ENCODE results near the gene GNA14.

Gene GNA14

DNA sequence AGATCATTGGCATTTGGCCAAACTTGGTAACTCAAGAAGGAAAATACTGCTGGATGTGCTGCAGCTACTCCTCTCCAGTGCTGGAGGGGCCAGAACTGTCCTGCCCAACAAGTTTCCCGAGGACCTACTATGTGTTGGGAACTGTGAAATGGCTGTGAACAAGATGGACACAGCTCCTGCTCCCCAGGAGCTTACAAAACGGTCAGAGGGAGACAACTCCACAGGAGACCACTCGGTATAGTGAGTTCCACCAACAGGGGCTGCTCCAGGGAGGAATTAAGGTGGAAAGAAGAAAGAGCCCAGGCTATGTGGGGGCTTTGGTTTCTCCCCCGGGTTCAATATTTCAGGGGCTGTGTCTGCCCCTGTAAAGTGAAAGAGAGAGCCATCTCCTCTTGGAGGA, 78.8 kb downstream of the GNA14 start:
- TF ChIP-seq, protein P1, sequence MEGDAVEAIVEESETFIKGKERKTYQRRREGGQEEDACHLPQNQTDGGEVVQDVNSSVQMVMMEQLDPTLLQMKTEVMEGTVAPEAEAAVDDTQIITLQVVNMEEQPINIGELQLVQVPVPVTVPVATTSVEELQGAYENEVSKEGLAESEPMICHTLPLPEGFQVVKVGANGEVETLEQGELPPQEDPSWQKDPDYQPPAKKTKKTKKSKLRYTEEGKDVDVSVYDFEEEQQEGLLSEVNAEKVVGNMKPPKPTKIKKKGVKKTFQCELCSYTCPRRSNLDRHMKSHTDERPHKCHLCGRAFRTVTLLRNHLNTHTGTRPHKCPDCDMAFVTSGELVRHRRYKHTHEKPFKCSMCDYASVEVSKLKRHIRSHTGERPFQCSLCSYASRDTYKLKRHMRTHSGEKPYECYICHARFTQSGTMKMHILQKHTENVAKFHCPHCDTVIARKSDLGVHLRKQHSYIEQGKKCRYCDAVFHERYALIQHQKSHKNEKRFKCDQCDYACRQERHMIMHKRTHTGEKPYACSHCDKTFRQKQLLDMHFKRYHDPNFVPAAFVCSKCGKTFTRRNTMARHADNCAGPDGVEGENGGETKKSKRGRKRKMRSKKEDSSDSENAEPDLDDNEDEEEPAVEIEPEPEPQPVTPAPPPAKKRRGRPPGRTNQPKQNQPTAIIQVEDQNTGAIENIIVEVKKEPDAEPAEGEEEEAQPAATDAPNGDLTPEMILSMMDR (IDR thresholded peaks at IDR 0.05; ENCODE audit: low read depth, low read length): no peak
- no peak for DNase-seq (ENCODE audit: extremely low read depth, low read depth)

DNA sequence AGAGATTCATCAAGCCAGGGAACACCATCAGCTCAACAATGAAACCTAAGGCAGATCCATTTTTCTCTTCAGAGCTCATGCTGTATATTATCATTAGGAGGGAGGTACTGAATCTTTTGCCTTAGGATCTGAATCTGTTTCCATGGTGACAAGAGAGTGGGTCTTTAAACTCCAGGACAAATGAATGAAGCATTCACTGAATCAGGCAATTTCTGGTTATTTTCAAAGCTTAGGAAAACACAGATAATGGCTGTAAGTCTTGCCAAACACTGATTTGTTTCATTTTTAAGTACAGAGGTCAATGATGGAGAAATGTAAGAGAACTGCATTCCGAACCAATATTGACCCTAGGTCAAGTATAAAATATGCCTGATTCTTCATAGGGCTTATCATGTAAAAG, 84.9 kb downstream of the GNA14 start:
- no peak for DNase-seq (ENCODE audit: extremely low read depth, low read depth)
- TF ChIP-seq, protein P1 (IDR thresholded peaks at IDR 0.05; ENCODE audit: low read depth, low read length): no peak

DNA sequence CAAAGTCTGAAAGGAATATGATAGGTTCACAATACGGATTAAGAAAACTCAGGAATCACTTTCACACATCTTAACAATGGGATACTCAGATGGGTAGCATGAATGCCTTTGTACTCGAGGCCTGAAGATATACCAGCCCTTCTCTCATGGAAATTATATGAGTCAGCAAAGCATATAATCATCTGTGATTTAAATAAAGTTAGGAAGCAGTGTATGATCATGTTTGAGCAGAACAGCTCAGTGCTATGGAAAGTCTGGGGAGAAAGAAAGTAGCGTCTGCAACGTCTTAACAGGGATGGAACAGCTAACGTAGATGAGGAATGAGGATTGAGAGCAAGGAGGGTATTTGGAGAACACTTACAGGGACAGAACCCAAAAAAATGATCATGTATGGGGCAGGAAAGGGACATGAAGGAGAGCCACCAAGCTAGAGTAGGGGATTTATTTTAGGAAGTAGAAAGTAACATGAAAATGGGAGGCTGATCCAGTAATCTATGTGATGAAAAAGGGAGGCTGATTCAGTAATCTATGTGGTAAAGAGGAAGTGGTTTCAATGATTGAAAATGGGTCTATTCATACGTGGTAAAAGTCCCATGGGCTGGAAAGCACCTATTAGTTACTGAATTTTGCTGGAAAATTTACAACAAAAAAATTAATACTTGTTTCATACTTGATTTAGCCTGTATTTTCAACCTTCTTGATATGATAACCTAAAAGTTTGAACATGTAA, 85.9 kb downstream of the GNA14 start:
- no peak for DNase-seq (ENCODE audit: extremely low read depth, low read depth)
- TF ChIP-seq, protein P1 (IDR thresholded peaks at IDR 0.05; ENCODE audit: low read depth, low read length): no peak

DNA sequence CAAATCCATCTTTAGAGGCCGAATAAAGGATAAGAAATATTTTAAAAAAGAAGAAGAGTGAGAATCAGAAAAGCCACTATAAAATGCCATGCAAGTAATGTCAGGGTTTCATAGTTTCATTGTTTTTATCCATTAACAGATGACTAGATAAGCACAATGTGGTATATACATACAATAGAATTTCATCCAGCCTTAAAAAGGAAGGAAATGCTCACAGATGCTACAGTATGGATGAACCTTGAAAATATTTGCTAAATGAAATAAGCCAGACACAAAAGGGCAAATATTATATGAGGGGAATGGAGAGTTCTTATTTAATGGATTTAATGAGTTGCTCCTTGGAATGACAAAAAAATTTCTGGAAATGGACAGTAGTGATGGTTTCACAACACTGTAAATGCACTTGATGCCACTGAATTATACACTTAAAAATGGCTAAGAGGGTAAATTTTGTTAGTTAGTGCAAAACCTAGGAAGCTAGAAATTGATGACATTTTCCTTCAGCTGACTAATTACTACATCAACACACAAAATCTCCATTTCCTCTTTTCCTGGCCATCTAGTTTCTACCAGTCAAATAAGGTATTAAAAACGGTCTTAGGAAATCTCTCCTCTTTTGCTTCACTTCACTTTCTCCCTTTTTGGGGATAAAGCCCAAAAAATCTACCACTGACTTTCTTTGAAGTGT, 86.6 kb downstream of the GNA14 start:
- no peak for DNase-seq (ENCODE audit: extremely low read depth, low read depth)
- TF ChIP-seq, protein P1 (IDR thresholded peaks at IDR 0.05; ENCODE audit: low read depth, low read length): no peak

DNA sequence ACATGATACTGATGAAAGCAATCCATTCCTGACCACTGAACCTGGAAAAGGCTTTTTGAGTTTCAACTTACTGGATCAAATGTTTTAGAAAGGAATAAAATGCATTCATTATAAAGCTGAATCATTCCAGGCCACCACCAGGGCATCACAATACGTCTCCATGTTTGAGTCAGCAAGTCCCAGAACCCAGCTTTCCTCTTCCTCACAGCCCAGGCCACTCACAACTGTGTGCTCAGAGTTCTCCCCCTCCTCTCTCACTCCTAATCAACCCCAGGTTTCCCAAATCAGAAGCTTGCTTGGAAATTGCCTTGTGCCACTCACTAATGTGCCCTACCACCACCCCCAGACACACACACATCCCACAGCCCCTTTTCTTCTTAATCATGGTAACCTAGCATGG, 91.7 kb downstream of the GNA14 start:
- TF ChIP-seq, protein P1 (IDR thresholded peaks at IDR 0.05; ENCODE audit: low read depth, low read length): no peak
- DNase-seq (ENCODE audit: extremely low read depth, low read depth): no peak

DNA sequence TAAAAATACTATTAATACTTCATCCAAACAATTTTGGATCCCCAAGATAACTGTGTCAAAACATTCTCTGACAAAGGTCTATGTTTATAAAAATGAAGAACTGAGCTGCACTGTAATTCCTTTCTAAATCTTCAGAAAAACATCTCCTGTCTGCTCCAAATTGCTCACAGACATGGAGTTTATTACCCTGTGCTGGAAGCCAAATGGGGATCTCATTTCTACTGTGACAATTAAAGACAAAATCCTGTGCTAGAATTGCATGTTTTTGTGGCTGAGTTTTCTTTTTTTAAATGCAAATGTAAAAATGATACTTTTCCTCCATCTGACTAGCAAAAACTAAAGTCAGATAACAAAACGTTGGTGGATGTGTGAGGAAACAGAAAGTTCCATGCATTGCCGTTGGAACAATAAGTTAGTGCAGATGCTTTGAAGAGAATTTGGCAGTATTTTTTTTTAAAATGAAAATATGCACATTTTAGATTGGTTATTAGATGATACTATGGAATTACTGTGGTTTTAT, 93.5 kb downstream of the GNA14 start:
- no peak for DNase-seq (ENCODE audit: extremely low read depth, low read depth)
- TF ChIP-seq, protein P1 (IDR thresholded peaks at IDR 0.05; ENCODE audit: low read depth, low read length): no peak

DNA sequence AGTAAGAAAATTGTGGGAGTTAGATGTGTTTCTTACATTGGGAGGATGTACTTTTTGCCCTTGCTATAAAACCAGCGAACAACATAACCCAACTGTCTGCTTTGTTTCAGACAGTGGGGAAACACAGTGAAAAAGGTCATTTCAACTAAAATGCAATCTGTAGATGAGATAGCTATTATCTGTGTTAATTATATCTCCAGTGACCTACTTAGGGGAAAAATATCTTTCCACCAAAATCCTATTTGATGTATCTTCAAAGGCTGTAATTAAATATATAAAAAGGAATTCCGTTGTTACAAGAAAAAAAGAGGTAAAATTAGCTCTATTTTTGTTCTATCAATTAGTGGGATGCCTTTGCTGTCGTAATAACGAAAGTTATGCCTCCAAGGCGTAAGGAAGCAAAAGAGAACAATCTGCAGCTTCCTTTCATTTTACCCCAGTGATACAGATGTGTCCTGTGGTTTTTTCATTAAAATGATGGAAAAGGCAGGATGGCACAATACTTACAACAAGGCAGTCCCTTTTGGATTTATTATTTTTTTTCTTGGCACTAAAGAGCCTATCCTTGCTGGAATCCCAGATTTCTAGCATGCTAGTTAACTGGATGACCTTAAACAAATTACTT, 100.9 kb downstream of the GNA14 start:
- no peak for DNase-seq (ENCODE audit: extremely low read depth, low read depth)
- TF ChIP-seq, protein P1 (IDR thresholded peaks at IDR 0.05; ENCODE audit: low read depth, low read length): no peak
